Liver (tissue), 9 donors: ENCODE data around the gene CYFIP1. TPM values are rescaled to one million over a fixed set of nuclear protein-coding genes. Genes with fewer than 3 reads are reported as not detected.

Source experiments
- DNase-seq: peaks from one replicate; pipeline ENCODE4 v3.0.0-alpha.2; 2017; ENCODE audit warnings: low spot score
- H3K27ac ChIP-seq, 2 donors: one replicate each; pipeline ENCODE4 v1.7.0; 2013; ENCODE audit warnings: inconsistent platforms in 2 of 2, low read length in 2 of 2, control low read depth in 1 of 2, low read depth in 1 of 2, mild to moderate bottlenecking in 1 of 2
- H3K27me3 ChIP-seq, 4 donors: one replicate each; pipeline versions ENCODE4 v1.6.1 to v1.7.0; 2013; ENCODE audit warnings: low read length in 3 of 4, inconsistent platforms in 1 of 4, mild to moderate bottlenecking in 1 of 4, moderate library complexity in 1 of 4; ENCODE audit not compliant: control insufficient read depth in 4 of 4, insufficient read depth in 4 of 4
- H3K36me3 ChIP-seq, 4 donors: one replicate each; pipeline versions ENCODE4 v1.6.1 to v1.7.0; 2013; ENCODE audit warnings: low read length in 3 of 4, mild to moderate bottlenecking in 3 of 4, low read depth in 1 of 4, moderate library complexity in 1 of 4; ENCODE audit not compliant: control insufficient read depth in 4 of 4, insufficient read depth in 3 of 4
- H3K4me1 ChIP-seq, 4 donors: one replicate each; pipeline versions ENCODE4 v1.6.1 to v1.7.0; 2013; ENCODE audit warnings: low read length in 3 of 4, mild to moderate bottlenecking in 3 of 4, moderate library complexity in 1 of 4; ENCODE audit not compliant: control insufficient read depth in 4 of 4, insufficient read depth in 4 of 4
- H3K4me3 ChIP-seq, 3 donors: one replicate each; pipeline versions ENCODE4 v1.6.1 to v1.7.0; 2013; ENCODE audit warnings: low read length in 3 of 3, control low read depth in 1 of 3, low read depth in 1 of 3, mild to moderate bottlenecking in 1 of 3
- H3K9ac ChIP-seq, 2 donors: one replicate each; pipeline ENCODE4 v1.7.0; 2013; ENCODE audit warnings: low read length in 2 of 2, mild to moderate bottlenecking in 2 of 2, moderate library complexity in 2 of 2, control low read depth in 1 of 2, low read depth in 1 of 2
- H3K9me3 ChIP-seq, 4 donors: one replicate each; pipeline versions ENCODE4 v1.6.1 to v1.7.0; 2013; ENCODE audit warnings: low read length in 3 of 4; ENCODE audit not compliant: control insufficient read depth in 4 of 4
- ATF3 ChIP-seq: IDR thresholded peaks from 2 replicates; pipeline ENCODE4 v1.6.1; 2016; ENCODE audit warnings: antibody characterized with exemption
- CTCF ChIP-seq: fragments of 150-350 bp; IDR thresholded peaks from 2 replicates; pipeline ENCODE4 v1.5.1; 2017; ENCODE audit warnings: improper control_type of control experiment, low read depth, low read length; ENCODE audit not compliant: missing input control
- EGR1 ChIP-seq, 2 donors: IDR thresholded peaks; 2 replicates each; pipeline ENCODE4 v1.6.1; 2016 to 2018; ENCODE audit warnings: antibody characterized with exemption in 2 of 2, low read depth in 2 of 2
- FOXA1 ChIP-seq: IDR thresholded peaks from 2 replicates; pipeline ENCODE4 v1.6.1; 2016; ENCODE audit warnings: antibody characterized with exemption
- FOXA2 ChIP-seq: IDR thresholded peaks from 2 replicates; pipeline ENCODE4 v1.6.1; 2016; ENCODE audit warnings: antibody characterized with exemption
- GABPA ChIP-seq, 2 donors: IDR thresholded peaks in 1 of 2; conservative IDR thresholded peaks in 1 of 2; 2 replicates each; pipeline ENCODE4 v1.6.1; 2016; ENCODE audit warnings: antibody characterized with exemption in 2 of 2, mild to moderate bottlenecking in 1 of 2, moderate library complexity in 1 of 2
- HNF4A ChIP-seq, 2 donors: conservative IDR thresholded peaks; 2 replicates each; pipeline ENCODE4 v1.6.1; 2016; ENCODE audit warnings: antibody characterized with exemption in 2 of 2, mild to moderate bottlenecking in 2 of 2
- HNF4G ChIP-seq: IDR thresholded peaks from 2 replicates; pipeline ENCODE4 v1.6.1; 2016; ENCODE audit warnings: antibody characterized with exemption
- JUND ChIP-seq, 2 donors: IDR thresholded peaks; 2 replicates each; pipeline ENCODE4 v1.6.1; 2016; ENCODE audit warnings: antibody characterized with exemption in 2 of 2
- NR2F2 ChIP-seq: IDR thresholded peaks from 2 replicates; pipeline ENCODE4 v1.6.1; 2016; ENCODE audit warnings: antibody characterized with exemption
- RAD21 ChIP-seq, 2 donors: IDR thresholded peaks; 2 replicates each; pipeline ENCODE4 v1.6.1; 2016; ENCODE audit warnings: antibody characterized with exemption in 2 of 2, mild to moderate bottlenecking in 2 of 2
- RXRA ChIP-seq, 2 donors: IDR thresholded peaks; 2 replicates each; pipeline ENCODE4 v1.6.1; 2017 to 2018; ENCODE audit warnings: antibody characterized with exemption in 2 of 2, mild to moderate bottlenecking in 1 of 2
- SP1 ChIP-seq: IDR thresholded peaks from 2 replicates; pipeline ENCODE4 v1.6.1; 2018; ENCODE audit warnings: antibody characterized with exemption, mild to moderate bottlenecking
- TAF1 ChIP-seq: conservative IDR thresholded peaks from 2 replicates; pipeline ENCODE4 v1.6.1; 2016; ENCODE audit warnings: antibody characterized with exemption, mild to moderate bottlenecking
- YY1 ChIP-seq: IDR thresholded peaks from 2 replicates; pipeline ENCODE4 v1.6.1; 2016; ENCODE audit warnings: antibody characterized with exemption, mild to moderate bottlenecking
- ZBTB33 ChIP-seq: IDR thresholded peaks from 2 replicates; pipeline ENCODE4 v1.6.1; 2016; ENCODE audit warnings: antibody characterized with exemption
- WGBS: extraction: QIAGEN DNeasy Blood & Tissue Kit; methylation state at CpG from one replicate; pipeline ENCODE4 v1.1.7; 2013; 5-methylcytosine and 5-hydroxymethylcytosine counted together
- polyA plus RNA-seq, 2 donors: library from polyadenylated mRNA; stranded (reverse) in 1 of 2; unstranded in 1 of 2; fragments of 200-250 nt in 1 of 2; fragments of >200 nt in 1 of 2; fragmentation: Nextera tagmentation in 1 of 2; extraction: Ambion mirVana in 1 of 2; gene quantifications; one replicate each; pipeline versions ENCODE4 v1.2.1 to v1.2.3, GENCODE V29; 2013 to 2015
- total RNA-seq, 2 donors: library from RNA; depleted of rRNA; stranded (reverse); fragments of >200 nt; gene quantifications; one replicate each; pipeline ENCODE4 v1.2.3, GENCODE V29; 2014
- TF ChIP-seq, protein P1 (sequence below): IDR thresholded peaks from 2 replicates; pipeline ENCODE4 v1.6.1; 2016; ENCODE audit warnings: antibody characterized with exemption, mild to moderate bottlenecking
- TF ChIP-seq, protein P2 (sequence below): IDR thresholded peaks from 2 replicates; pipeline ENCODE4 v1.6.1; 2016; ENCODE audit warnings: antibody characterized with exemption
- donor health status: healthy.
- donor health status: healthy.
- donor health status: healthy.
- donor health status: healthy.
- donor health status: healthy.

CYFIP1 gene
- total and polyA plus RNA-seq, 4 donors, result 13.5 to 48.3 (median 38.3) TPM

DNA sequence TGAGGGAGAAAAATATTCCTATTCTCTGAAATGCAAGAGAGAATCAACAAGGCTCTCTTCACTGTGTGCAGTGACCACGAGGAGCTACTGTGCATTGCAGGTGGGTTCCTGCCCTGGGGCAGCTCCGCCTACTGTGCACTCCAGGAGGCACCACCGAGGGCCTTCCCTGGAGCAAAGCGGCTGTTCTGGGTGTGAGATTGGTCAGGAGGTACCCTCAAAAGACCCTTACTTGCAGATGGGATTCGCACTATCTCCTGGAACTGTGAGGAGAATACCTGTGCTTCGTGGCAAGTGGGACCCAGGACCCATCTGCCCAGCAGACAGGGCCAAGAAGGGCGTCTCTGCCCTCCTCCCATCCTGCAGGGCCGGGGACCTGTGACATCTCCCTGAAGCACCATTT is 68.9 kb downstream of the CYFIP1 start:
- H3K27me3 ChIP-seq, result no peaks in the 10 kb centered on the region
- TF ChIP-seq, protein P1, sequence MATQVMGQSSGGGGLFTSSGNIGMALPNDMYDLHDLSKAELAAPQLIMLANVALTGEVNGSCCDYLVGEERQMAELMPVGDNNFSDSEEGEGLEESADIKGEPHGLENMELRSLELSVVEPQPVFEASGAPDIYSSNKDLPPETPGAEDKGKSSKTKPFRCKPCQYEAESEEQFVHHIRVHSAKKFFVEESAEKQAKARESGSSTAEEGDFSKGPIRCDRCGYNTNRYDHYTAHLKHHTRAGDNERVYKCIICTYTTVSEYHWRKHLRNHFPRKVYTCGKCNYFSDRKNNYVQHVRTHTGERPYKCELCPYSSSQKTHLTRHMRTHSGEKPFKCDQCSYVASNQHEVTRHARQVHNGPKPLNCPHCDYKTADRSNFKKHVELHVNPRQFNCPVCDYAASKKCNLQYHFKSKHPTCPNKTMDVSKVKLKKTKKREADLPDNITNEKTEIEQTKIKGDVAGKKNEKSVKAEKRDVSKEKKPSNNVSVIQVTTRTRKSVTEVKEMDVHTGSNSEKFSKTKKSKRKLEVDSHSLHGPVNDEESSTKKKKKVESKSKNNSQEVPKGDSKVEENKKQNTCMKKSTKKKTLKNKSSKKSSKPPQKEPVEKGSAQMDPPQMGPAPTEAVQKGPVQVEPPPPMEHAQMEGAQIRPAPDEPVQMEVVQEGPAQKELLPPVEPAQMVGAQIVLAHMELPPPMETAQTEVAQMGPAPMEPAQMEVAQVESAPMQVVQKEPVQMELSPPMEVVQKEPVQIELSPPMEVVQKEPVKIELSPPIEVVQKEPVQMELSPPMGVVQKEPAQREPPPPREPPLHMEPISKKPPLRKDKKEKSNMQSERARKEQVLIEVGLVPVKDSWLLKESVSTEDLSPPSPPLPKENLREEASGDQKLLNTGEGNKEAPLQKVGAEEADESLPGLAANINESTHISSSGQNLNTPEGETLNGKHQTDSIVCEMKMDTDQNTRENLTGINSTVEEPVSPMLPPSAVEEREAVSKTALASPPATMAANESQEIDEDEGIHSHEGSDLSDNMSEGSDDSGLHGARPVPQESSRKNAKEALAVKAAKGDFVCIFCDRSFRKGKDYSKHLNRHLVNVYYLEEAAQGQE, result no peak
- TF ChIP-seq CTCF (no peak), HNF4G (no peak), YY1 (no peak), EGR1 (IDR thresholded peaks at IDR 0.05; ENCODE audit: low read depth in 2 of 2) (no peak), NR2F2 (no peak), HNF4A (conservative IDR thresholded peaks at IDR 0.05) (no peak), SP1 (no peak), FOXA2 (no peak), GABPA (IDR thresholded peaks at IDR 0.05 in 1 of 2, conservative IDR thresholded peaks at IDR 0.05 in 1 of 2) (no peak), RXRA (IDR thresholded peaks at IDR 0.05) (no peak), FOXA1 (no peak), JUND (IDR thresholded peaks at IDR 0.05) (no peak), ZBTB33 (no peak), RAD21 (IDR thresholded peaks at IDR 0.05) (no peak), TAF1 (no peak), ATF3 (no peak)
- TF ChIP-seq, protein P2, sequence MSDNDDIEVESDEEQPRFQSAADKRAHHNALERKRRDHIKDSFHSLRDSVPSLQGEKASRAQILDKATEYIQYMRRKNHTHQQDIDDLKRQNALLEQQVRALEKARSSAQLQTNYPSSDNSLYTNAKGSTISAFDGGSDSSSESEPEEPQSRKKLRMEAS, result no peak
- H3K27ac ChIP-seq, result no peak overlapping the region
- H3K36me3 ChIP-seq, result peaks cover 24 to 73% (median 38%) of the 10 kb centered on the region in 4 donors
- no peak overlapping the region for H3K4me3 ChIP-seq
- no peak for DNase-seq
- H3K9me3 ChIP-seq, result no peaks in the 10 kb centered on the region
- H3K9ac ChIP-seq, result no peak overlapping the region
- 95% methylated on average over 8 of the region's 8 CpGs for WGBS
- H3K4me1 ChIP-seq, result no peaks in the 10 kb centered on the region
